GM12873 (cell line): ENCODE results near the gene APOBEC2.

Source experiments
- TF ChIP-seq, protein P1 (sequence below): IDR thresholded peaks from 2 replicates; pipeline ENCODE4 v1.5.1; 2012; ENCODE audit warnings: low read depth, mild to moderate bottlenecking, moderate library complexity, low read length, control low read depth; ENCODE audit not compliant: insufficient read depth; ENCODE audit errors: missing control alignments

The APOBEC2 gene

DNA sequence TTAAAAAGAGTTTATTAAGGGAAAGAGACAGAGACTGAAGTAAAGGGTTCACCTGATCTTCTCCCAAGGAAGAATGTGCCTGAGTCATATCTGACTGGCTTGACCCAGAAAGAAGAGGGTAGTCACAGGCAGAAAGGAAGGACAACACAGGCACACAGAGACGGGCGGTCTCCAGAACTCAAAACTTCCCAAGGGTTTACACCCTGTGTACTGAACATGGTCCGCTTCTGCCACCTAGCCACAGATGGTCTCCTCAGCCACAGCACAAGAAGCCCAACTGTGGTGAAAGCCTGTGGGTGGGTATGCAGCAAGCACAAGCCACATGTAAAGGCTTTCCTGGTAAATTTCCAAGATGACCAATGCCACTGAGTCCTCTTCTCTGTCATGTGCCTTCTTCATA, 31.2 kb upstream of the APOBEC2 start:
- TF ChIP-seq, protein P1, sequence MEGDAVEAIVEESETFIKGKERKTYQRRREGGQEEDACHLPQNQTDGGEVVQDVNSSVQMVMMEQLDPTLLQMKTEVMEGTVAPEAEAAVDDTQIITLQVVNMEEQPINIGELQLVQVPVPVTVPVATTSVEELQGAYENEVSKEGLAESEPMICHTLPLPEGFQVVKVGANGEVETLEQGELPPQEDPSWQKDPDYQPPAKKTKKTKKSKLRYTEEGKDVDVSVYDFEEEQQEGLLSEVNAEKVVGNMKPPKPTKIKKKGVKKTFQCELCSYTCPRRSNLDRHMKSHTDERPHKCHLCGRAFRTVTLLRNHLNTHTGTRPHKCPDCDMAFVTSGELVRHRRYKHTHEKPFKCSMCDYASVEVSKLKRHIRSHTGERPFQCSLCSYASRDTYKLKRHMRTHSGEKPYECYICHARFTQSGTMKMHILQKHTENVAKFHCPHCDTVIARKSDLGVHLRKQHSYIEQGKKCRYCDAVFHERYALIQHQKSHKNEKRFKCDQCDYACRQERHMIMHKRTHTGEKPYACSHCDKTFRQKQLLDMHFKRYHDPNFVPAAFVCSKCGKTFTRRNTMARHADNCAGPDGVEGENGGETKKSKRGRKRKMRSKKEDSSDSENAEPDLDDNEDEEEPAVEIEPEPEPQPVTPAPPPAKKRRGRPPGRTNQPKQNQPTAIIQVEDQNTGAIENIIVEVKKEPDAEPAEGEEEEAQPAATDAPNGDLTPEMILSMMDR: no peak

DNA sequence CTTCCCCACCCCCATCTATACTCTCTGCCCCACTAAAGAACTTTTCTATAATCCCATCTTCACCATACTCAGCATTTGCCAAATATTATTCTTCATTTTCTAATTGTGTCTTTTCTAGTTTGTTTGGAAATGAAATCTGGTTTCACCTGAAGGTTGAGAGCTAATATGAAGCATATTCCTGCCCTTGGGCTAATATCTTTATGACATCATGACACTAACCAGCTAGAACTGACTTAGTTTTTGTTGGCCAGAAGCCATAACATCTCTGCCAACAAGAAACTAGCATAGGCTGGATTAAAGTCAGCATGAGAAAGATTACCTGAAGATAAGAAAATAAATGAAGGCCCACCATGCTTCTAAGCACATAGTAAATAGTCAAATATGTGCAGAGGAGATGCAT, 30.7 kb upstream of the APOBEC2 start:
- TF ChIP-seq, protein P1: no peak

DNA sequence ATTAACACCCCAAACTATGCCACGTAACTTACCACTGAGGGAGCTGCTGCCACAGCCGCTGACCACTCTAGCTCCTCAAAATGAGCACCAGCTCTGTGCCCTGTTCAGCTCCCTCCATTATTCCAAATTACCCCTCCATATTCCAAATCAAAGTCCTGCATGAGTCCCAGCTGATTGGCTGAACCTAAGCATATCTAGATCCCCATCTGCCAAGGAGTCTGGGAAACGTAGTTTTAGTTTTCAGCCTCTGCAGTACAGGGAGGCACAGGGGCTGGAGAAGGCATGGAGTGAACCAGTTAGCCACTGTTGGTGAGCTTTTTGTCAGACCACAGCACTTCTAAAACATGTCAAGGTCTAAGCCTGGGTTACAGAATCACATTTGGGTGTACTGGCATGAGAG, 29.9 kb upstream of the APOBEC2 start:
- TF ChIP-seq, protein P1: no peak

DNA sequence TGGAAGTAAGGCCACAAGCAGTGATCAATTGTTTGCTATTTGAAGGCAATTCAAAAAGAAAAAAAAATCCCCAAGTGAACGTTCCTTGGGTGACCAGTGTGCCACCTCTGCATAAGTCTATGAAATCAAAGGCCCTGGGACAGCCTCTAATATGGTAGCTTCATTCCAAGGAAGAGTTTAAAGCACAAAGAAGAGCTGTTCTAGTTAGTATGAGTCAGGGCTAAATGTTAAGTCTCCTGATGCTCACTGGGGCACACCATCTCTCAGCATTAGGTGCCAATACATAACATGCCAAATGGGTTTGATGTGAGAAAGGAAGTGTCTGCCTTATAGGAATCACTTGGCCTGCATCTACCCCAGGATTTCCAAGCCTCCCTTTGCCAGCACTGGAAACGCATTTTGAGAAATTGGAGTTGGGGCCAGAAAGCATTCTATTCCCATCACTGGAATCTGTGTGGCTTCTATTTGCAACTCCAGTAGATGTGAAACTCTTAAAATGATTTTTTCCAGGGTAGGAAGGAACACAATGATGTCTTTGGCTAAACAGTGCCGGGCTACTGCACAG, 27.0 kb upstream of the APOBEC2 start:
- TF ChIP-seq, protein P1: no peak

GRCh38 chr6:41027241-41027640, 25.8 kb upstream of the APOBEC2 start:
- TF ChIP-seq, protein P1: no peak

- TF ChIP-seq, protein P1: peak; percentile 96
Measured at GRCh38 chr6:41027799-41028560, 25.0 kb upstream of the APOBEC2 start.

DNA sequence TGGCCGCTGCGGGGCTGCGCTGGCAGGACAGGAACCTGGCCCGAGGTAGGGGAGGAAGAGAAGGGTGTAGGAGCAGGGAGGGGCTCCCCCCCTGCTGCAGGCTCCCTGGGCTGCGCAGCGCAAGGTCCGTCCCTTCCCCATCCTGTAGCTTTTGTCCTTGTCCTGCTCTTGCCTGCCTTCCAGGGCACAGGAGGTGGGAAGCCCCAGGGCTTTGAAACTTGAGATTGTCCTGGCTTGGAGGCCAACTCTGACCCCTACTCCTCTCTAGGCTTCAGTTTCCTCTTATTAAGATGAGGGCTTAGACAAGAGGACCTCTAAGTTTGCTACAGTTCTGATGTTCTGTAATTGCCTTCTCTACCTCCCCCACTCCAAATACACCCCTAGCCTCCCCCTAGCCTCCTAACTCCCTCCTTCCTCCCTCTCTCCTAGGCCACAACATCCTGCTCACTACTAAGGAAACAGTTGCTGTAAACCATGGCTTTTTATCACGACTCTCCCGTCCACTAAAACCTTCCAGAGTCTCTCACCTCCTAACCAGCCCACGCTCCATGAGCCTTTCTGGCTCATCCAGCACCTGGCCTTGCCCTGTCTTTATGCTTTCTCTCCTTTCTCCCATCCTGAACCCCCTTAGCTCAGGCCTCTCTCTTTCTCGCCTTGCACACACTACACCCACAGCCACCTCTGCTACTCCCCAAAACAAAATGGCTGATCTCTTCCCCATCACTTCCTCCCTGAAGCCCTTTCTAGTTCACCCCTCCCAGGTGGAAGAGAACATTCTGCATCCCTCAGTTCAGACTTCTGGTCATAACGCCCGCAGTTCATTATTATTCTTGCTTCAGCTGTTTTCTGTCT, 24.2 kb upstream of the APOBEC2 start:
- TF ChIP-seq, protein P1: no peak
